ENCODE results near the gene PRR15L.

PRR15L gene

DNA sequence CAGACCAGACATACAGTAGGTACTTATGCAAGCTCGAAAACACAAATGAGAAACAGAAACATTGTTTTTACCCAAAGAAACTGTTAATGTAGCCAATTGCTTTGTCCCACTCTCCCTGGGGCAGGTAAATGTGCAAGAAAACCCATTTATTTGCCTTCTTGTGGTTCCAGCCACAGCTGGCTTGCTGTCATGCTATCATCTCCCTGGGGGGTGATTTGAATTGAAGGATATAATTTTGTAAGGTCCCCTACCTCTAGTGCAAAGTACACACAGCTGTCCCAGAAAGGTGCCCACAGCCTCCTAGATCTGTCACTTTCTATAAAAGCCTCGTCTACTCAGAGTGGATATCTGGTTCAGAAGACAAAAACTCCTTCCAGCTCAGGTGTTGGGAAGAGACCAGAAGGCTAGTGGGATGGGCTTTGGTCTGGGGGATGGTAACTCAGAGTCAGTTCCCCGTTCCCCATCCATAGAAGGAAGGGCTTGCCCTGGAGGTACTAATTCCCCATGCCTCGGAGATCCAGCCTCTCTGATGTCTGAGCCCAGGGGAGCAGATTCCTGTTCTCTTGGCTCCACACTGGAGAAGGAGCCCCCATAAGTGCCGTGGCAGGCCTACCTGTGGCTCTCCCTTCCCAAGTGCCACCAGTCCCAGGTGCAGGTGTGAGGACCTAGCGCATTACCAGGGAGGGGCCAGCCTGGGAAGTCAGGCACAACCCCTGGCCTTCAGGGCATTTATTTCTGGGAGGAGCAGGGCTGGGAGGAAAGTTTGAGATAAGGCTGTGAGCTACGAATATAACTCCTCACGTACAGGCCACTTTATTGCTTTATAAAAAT, 2.4 kb upstream of the PRR15L start:
- no peak for DNase-seq (ENCODE audit: low read depth in 2 of 2)

DNA sequence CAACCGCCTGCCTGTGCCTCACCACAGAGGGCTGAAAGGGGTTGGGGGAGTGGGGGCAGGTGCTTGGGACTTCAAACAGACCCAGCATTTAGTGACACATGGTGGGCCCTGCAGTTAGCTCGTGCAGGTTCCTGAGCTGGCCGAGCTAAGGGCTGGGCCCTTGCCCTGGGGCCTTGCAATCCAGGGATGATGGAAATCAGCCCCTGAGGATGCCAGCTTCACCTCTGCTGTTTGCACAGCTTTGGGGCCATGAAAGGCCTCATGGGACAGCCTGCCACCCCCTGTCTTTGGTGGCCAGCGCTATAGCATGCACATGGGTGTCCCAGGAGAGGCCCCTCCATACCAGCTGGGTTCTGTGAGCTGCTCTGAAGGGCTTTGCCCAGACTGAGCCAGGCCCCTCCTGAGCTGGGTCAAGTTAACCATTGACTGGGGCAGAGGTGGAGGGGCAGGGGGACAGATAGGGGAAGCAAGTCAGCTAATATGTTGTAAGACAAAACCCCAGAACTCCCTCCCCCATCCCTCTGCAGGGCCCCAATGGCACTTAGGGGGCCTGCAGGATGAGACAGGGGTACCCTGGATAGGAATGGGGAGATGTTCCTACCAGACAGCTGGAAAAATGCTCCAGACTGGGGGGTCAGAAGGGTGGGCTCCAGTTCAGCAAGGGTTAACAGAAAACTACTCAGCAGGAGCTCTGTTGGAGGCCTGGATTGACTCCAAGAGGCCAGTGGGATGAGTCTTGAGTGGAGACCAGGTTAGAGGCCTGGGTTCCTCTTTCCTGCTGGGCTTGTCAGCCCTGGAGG, 692 bp downstream of the PRR15L start:
- no peak for DNase-seq (ENCODE audit: low read depth in 2 of 2)

DNA sequence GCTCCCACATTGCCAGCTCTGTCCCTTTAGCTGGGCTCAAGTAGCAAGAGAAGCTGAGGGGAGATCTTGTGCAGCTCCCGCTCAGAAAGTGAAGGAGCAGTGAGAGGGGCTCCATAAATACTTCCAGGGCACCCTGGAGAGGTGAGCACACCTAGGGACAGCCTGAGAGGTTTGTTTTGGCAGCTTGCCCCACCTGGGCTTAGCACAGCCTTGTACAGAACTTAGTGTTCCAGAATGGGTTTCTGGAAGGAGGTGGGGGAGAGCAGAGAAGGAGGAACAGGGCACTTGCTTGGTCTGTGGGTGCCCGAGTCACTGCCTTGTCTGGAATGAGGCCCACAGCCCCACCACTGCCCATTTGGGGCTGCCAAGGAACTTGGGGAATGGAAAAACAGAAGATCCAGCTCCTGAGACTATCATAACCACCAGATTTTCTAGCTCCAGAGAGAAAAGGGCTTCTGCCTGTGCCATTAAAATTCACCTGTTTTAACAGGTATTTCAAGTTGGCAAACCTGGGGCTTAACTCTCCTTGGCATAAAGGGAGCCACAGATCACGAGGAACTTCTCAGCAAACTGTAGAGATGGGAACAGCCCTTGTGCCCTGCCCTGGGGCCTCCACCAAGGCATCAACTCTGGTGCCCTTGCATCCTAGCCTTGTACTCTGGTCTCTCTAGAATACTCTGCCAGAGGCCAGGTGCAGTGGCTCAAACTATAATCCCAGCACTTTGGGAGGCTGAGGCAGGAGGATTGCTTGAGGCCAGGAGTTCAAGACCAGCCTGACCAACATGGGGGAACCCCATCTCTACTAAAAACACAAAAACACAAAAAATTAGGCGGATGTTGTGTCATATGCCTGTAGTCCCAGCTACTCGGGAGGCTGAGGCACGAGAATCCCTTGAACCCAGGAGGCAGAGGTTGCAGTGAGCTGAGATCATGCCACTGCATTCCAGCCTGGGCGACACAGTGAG, 1.9 kb downstream of the PRR15L start:
- no peak for DNase-seq (ENCODE audit: low read depth in 2 of 2)

- no peak for DNase-seq (ENCODE audit: low read depth in 2 of 2)
These were observed 3.8 kb downstream of the PRR15L start for GRCh38 chr17:47953909-47954308.

- DNase-seq (ENCODE audit: low read depth in 2 of 2): no peak
These were observed 5.3 kb downstream of the PRR15L start for GRCh38 chr17:47952171-47953021.

DNA sequence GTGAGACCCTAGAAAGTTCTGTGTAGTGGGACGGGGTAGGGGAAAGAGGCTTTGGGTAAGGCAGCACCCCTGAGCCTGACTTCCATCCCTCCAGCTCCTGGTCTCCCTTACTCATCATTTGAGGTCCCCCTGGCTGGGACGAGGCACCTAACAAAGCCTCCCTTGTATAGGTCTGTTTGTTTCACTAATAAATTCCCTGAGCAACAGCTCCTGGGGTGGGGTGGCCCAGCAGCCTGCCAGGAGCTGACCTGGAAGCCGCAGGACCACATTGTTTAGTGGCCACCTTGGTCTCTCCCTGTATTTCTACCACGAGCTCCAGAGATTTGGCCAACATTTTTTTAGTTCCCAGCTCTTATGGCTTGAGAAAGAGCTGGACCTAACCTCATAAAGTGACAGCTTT, 7.2 kb downstream of the PRR15L start:
- no peak for DNase-seq (ENCODE audit: low read depth in 2 of 2)

GRCh38 chr17:47949946-47950345, 7.7 kb downstream of the PRR15L start:
- DNase-seq (ENCODE audit: low read depth in 2 of 2): no peak

GRCh38 chr17:47949197-47949759, 8.4 kb downstream of the PRR15L start:
- DNase-seq (ENCODE audit: low read depth in 2 of 2): peak; percentile 53 to 54

GRCh38 chr17:47948706-47949196, 8.9 kb downstream of the PRR15L start:
- DNase-seq (ENCODE audit: low read depth in 2 of 2): no peak

DNA sequence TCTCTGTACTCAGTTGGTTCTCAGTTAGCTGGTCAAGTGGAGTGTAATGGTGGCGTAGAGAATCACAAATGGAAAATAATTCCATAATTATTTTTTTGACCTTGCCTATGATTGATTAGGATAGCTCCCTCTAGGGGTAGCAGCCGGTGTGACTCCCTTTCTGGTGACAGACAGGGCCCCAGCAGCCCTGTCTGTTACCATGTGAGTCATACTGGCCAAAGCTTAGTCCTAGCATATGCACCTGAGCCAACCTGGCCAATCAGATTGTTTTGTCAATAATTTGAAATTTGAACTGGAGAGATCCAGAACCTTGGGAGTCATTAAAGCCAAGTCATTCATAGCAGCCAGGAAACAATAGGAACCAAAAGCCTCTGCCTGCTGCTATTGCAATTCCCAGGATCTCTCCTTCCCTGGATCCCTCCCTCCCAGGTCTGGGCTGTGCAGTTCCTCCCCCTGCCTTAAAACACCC, 10.7 kb downstream of the PRR15L start:
- DNase-seq (ENCODE audit: low read depth in 2 of 2): peak in 1 of 2 experiments; percentile 36

DNA sequence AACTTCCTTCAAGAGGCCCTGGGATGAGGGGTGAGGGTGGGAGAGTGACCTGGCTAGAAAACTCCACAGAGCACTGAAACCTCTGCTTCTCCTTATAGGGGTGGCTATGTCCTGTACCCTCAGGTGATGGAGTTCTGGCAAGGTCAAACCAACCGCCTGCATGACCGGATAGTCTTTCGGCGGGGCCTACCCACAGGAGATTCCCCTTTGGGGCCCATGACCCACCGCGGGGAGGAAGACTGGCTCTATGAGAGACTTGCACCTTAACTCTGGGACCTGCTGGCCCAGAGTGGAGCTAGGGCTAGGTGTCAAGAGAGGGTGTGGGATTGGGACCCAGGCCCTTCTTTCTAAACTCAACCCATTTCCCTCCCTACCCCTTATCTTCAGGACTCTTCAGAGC, 11.2 kb downstream of the PRR15L start:
- no peak for DNase-seq (ENCODE audit: low read depth in 2 of 2)

DNA sequence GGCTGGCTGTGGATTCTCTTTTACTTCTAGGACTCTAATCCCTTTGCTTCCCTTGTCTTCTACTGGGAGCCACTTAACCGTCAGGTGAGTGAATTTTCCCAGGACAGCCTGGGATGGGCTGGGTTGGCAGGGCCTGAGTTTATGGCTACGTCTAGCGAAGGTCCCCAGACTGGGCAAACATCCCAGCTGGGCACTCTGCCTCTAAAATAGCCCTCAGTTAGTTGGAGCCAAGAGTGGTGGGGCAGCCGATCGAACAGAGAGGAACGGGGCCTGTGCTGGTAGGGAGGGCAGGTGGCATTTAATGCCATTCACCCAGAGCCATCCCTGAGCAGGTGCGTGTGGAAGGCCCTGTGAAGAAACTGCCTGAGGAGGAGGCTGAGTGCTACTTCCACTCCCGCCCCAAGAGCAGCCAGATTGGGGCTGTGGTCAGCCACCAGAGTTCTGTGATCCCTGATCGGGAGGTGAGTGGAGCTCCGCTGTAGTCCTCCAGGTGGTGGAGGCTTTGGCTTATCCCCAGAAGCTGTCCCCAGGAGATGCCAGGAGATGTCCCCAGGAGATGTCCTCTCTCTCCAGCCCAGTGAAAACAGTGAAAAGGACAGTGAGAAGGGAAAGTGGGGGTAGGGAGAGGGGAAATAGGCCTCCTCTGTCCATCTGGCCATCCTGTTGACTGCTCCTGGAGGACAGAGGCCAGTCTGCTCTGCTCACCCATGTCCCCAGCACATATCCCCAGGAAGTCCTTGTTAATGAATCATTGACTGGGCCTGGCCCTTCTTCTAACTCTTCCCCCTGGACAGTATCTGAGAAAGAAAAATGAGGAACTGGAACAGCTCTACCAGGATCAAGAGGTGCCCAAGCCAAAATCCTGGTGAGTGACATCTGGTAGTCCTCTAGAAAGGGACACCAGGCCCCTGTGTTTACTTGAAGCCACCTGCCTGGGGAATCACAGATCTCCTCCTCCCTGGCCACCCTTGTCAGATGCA, 11.9 kb downstream of the PRR15L start:
- no peak for DNase-seq (ENCODE audit: low read depth in 2 of 2)

- DNase-seq (ENCODE audit: low read depth in 2 of 2): no peak
These were observed 12.6 kb downstream of the PRR15L start for GRCh38 chr17:47945080-47945479.

DNA sequence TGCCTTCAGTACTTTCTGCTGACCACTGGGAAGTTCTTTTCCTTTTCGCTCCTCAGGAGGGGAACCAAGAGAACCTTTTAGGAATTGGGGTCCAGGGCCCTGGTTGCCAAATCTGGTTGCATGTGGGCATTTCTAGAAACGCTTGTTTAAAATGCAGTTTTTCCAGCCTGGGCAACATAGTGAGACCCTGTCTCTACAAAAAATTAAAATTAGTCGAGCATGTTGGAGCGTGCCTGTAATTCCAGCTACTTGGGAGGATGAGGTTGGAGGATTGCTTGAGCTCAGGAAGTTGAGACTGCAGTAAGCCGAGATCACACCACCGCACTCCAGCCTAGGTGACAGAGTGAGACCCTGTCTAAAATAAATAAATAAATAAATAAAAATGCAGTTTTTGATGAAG, 15.1 kb downstream of the PRR15L start:
- no peak for DNase-seq (ENCODE audit: low read depth in 2 of 2)

GRCh38 chr17:47942096-47942510, 15.6 kb downstream of the PRR15L start:
- no peak for DNase-seq (ENCODE audit: low read depth in 2 of 2)

- peak; percentile 94 to 95 for DNase-seq (ENCODE audit: low read depth in 2 of 2)
These were observed 16.2 kb downstream of the PRR15L start, which contains the start of gene PNPO for GRCh38 chr17:47941246-47942095. Gene PNPO, plus strand, starts transcription at chr17:47941571. Its CDS starts 105 bp downstream, at chr17:47941676.

DNA sequence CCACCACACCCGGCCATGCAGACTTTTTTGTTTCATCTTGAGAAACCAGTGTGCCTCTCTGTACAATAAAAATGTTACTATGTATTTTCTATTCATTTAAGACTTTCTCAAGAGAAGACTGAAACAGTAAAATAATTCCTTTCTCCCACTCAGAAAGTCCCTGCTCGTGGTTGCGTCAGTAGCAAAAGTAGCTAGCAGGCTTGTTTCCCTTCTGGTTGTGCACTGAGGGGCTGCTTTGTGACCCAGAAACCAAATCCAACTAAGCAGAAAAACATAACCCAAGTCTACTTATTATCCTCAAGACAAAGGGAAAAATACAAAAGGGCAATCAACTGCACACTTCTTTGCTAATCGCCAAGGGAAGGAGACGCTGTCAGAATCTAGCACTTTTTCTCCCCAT, 19.7 kb downstream of the PRR15L start:
- no peak for DNase-seq (ENCODE audit: low read depth in 2 of 2)

GRCh38 chr17:47935961-47936360, 21.7 kb downstream of the PRR15L start:
- DNase-seq (ENCODE audit: low read depth in 2 of 2): peak; percentile 36 to 44
